A172 (cell line): Measurements from ENCODE around the gene HTATIP2. TPM values are rescaled to one million over a fixed set of nuclear protein-coding genes. Genes with fewer than 3 reads are reported as not detected.
"Not testable (repeated sequence)": the region's sequence is repeated elsewhere in the genome, so short reads cannot be mapped to it uniquely, and the experiment has no call there.

ENCODE experiments used
- DNase-seq: peaks from one replicate; pipeline ENCODE4 v3.0.0-alpha.2; 2015; ENCODE audit warnings: low spot score
- total RNA-seq: library from RNA; depleted of rRNA; stranded (reverse); fragments of >200 nt; shearing (Covaris generic); gene quantifications from 2 replicates; pipeline ENCODE4 v1.2.3, GENCODE V29; 2014

Gene HTATIP2
- total RNA-seq, 1 experiment from 2014 or later = 36.9 TPM

DNA sequence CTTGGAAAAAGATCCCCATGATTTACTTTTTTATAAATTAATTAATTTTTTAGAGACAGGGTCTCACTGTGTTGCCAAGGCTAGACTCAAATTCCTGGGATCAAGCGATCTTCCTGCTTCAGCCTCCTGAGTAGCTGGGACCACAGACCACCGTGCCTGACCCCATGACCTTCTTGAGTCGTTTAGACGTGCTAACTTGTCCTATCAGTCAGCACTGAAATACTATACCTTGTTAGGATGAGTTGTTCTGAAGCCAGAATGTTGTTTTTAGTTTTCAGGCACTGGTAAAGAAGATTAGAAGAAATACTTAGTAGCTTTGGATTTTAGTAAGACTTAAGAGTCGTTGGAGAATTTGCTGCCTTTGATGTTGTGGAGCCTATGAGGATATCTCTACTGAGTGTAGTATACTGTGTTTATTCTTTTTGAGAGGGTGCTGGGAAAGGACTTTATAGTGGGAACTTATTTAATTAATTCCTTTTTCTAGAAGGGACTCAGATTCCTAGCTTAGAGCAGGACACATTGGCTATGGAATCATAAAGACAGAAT, 8.6 kb downstream of the HTATIP2 start:
- no peak for DNase-seq

DNA sequence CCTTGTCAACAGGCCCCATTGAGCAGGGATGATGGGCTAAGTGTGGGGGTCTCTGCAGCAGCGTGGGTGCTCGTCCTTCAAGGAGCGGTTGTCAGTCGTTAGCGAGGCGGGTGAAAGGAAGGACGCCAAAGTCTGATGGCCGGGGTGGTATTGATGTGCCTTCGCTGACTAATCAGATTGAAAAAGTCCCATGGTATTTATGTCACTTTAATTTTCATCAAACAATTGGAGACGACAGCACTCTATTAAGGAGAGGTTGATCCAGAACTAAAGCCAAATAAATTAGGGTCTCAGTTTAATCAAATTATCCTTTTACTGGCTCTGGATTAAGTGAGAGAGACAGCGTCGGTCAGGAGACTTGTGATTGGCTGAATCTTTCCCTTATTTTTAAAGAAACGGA, 9.6 kb downstream of the HTATIP2 start:
- no peak for DNase-seq

DNA sequence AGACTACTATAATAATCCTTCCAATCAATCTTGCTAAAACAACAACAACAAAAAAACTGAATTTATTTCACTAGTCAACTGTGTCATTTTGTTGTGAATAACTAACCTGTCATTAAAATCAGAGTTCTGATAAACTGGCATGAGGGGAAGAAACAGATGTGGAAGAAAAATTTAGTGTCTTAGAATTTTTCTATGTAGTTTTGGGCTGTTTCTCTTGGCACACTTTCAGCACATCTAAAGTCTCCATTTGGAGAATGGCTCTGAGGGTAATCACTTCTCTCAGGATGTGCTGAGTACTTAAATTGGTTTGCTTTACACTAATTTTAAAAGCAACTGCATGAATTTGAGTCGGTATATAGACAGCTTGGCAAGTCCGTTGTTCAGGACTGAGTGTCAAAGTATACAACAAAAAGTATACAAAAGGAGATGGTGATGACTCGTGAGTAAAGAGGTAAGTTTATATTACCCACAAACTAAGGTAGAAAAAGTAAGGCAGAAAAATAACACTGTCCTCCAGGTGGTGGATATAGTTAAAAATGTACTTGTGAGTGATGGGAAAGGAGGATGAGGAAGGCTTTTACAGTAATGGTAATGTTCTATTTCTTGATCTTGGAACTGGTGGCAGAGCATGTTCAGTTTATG, 10.2 kb downstream of the HTATIP2 start:
- DNase-seq = no peak

DNA sequence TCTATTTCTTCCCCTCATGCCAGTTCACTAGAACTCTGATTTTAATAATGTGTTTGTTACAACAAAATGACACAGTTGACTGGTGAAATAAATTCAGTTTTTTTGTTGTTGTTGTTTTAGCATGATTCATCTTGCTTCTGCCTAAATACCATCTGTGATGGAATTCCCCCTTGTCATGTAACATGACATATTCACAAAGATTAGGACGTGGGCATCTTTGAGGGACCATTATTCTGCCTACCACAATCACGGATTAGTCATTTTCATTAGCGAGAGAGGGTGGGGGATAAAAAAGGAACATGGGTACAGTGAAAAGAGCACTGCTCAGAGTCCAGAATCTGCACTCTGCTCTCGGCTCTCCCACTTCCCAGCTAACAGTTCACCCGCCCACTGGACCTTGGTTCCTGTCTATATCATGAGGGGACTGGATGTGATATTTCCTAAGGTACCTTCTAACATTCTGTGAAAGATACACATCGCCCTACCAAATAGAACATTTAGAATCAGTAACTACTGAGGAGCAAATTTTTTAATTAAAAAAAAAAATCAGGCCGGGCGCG, 11.3 kb downstream of the HTATIP2 start:
- peak; percentile 16 for DNase-seq

DNA sequence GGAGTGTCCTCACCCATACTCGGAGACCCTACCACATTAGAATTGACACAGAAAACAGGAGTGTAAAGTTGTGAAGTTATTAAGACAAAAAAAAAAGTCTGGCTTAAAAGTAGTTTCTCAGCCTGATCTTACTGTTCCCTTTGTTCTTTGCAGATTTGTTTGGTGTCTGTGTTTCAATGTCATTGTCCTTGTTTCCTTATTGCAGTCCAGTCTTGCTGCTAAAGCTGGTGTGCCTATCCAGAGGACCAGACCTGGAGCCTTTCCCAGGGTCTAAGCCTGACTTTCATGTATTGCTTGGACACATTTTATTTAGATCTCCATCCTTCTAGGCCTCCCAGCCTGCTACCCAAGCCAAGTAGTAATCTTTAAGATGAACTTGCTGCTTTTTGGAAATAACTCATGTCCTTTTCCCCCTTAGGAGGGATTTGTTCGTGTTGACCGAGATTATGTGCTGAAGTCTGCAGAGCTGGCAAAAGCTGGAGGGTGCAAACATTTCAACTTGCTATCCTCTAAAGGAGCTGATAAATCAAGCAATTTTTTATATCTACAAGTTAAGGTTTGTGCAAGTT, 12.7 kb downstream of the HTATIP2 start:
- no peak for DNase-seq

DNA sequence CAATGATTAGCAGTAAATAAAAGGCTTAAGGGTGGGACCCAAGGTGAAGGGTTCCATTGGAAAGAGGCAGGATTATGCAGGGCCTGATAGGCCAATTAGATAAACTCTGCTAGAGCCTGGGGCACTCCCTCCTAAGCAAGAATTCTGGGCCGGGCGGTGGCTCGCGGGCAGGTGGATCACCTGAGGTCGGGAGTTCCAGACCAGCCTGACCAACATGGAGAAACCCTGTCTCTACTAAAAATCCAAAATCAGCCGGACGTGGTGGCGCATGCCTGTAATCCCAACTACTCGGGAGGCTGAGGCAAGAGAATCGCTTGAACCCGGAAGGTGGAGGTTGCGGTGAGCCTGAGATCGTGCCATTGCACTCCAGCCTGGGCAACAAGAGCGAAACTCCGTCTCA, 22.5 kb downstream of the HTATIP2 start:
- not testable (repeated sequence) for DNase-seq

DNA sequence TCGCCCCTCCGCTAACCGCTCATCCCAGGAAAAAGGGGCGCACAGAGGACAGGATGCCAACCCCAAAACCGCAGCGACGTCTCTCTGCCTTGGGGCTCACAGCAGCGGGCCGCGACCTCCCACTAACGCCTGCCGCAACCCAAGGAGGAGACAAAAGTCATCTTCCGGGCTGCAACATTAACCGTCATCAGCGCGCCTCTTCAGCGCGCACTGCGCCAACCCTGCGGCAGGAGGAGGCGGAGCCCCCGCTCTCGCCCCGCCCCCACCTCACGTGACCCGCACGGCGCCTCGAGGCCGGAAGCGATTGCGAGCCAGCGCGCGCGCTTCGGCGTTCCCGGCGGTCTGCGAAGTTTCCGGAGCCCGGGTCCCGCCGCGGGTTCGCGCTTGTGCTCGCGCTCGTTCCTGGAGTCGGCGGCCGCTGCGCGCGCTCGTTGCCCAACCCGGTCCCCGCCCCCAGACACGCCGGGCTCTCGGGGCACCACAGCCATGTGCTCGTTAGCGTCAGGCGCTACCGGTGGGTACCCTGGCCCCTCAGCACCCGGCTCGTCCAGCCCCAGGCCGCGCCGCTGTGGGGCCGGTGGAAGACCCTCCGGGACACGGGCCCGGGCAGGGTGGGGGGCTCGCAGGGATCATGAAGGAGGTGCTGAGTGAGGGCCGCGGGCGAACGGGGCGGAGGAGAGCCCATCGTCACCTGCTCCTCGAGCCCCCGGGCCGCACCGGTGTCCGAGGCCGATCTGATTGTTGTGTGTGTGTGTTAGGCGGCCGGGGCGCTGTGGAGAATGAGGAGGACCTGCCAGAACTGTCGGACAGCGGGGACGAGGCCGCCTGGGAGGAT, 24.0 kb downstream of the HTATIP2 start, which contains the start of gene PRMT3:
Gene PRMT3, plus strand, starts transcription at position 456 of the 835 bp plus-strand sequence. Its CDS starts 31 bp downstream, at position 487.
- DNase-seq = peak; percentile 87

- peak; percentile 23 for DNase-seq
Measured at GRCh38 chr11:20388096-20389055, 24.9 kb downstream of the HTATIP2 start.

DNA sequence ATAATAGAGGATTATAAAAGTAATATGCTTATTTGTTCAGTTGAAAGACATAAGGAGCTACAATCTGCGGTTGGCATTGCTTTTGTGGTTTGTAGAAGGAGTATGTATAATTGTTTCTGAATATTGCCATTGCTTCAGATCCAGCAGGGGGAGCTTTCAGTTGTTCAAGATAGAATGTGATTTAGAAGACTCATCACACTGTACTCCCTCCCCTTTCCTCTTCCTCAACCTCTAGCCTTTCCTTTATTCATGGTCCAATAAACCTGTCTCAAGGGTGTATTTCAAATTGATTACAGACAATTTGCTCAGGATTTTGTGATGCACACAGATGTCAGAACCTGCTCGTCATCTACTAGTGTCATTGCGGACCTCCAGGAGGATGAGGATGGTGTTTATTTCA, 33.8 kb downstream of the HTATIP2 start:
- peak; percentile 55 for DNase-seq

DNA sequence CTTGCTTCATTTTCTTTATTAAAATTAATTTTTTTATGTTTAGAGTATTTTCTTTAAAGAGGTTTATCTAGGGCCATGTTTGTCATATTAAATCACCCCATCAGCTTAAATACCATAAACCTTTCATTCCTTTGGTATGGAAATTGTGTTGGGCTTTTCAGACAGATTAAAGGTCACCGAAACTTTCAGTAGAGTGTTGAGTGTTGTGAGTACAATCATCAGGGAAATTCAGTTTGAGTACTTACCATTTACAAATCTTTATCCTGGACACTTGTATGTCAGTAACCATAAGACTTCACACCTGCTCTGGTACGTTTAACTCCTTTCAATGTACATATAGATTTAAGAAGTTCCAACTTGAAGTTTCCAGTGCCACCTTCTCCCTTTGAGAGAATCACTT, 36.0 kb downstream of the HTATIP2 start:
- no peak for DNase-seq

GRCh38 chr11:20403059-20403458, 39.5 kb downstream of the HTATIP2 start:
- DNase-seq = no peak

DNA sequence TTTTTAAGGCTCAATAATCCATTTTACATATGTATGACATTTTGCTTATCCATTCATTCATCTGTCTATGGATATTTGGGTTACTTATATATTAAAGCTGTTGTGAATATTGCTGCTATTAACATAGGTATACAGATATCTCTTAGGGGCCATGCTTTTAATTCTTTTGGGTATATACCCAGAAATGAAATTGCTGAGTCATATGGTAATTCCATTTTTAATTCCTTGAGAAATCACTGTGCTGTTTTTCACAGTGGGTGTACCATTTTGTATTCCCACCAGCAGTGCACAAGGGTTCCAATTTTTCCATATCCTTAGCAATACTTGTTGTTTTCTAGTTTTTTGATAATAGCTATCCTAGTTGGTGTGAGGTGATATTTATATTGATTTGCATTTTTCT, 43.0 kb downstream of the HTATIP2 start:
- DNase-seq = no peak

- no peak for DNase-seq
Measured at GRCh38 chr11:20407344-20407743, 43.8 kb downstream of the HTATIP2 start.

DNA sequence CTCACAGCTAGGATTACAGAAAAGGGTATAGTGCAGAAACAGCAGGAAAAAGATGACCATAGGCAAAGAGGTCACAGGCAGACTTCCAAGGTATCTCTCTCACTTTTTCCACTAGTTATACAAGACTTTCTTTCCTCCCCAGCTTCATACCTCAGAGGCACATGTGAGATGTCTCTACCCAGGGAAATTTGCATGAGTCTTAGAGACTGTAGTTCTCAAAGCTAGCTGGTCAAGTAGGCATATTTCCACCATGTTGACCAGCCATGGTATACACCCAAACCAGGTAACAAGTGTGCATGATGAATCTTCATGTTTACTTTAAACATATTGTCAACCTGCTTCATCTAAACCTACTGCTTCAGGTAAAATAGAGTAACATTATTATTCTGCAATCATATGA, 51.9 kb downstream of the HTATIP2 start:
- DNase-seq = no peak

DNA sequence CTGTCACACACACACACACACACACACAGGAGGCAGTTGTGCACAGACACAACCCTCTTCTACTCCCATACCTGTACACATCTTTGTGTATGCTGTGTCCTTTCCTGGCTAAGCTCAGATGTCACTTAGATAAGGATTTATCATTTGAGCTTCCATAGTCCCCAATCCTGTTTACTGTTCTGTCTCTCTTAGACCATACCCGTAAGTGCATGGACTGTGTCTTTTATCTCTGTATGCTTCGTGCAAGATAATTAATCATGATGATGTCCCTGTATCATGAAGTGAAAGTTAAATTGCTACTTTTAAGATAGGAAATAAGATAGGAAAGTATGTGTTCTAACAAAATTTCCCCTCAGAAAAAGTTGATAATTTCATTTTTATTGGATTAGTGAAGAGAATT, 54.3 kb downstream of the HTATIP2 start:
- no peak for DNase-seq

GRCh38 chr11:20421946-20422345, 58.4 kb downstream of the HTATIP2 start:
- no peak for DNase-seq

- no peak for DNase-seq
Measured at GRCh38 chr11:20429216-20429615, 65.7 kb downstream of the HTATIP2 start.
